HepG2 (cell line): ENCODE measurements around the gene MYO5B. TPM values are rescaled to one million over a fixed set of nuclear protein-coding genes. Genes with fewer than 3 reads are reported as not detected.

ENCODE experiments used
- ATAC-seq: fragments of 200-7000 bp; cut with Tn5 transposase; 3 replicates; pipeline ENCODE4 v1.9.1; 2020; ENCODE audit warnings: mild to moderate bottlenecking, moderate library complexity
- BruUV-seq: library from RNA; stranded (reverse); fragments of 400-500 nt; replicated peaks from 2 replicates; lab custom pipeline; 2021; lab: Mats Ljungman, UMichigan
- CTCF ChIA-PET: fragments of 300-600 bp; formaldehyde crosslinking; extraction: SDS; loops from one replicate; lab custom pipeline; 2021; ENCODE audit warnings: low total read pairs, inconsistent platforms, low intra/inter-chr PET ratio; lab: Yijun Ruan, JAX
- POLR2A ChIA-PET: fragments of 350-600 bp; sonication (Branson Sonifier 250); formaldehyde crosslinking; loops from one replicate; lab custom pipeline; 2020; ENCODE audit warnings: antibody characterized with exemption, inconsistent platforms; lab: Yijun Ruan, JAX
- DNase-seq: peaks from one replicate; pipeline ENCODE4 v3.0.0-alpha.2; 2015; ENCODE audit warnings: low spot score
- FAIRE-seq: peaks from 3 replicates; lab custom pipeline; 2011; peaks lifted over from hg19 to GRCh38; lab: Jason Lieb, UNC
- H2AFZ ChIP-seq: one replicate; pipeline ENCODE4 v1.6.1; 2011; ENCODE audit warnings: low read length, inconsistent platforms
- H3K27ac ChIP-seq: fragments of 300-600 bp; 3 replicates; pipeline ENCODE4 v1.8.0; 2011; ENCODE audit warnings: mixed run types, mild to moderate bottlenecking, mixed read lengths, low read length, inconsistent platforms; ENCODE audit not compliant: insufficient read depth; ENCODE audit errors: extremely low read length
- H3K27me3 ChIP-seq, 2 experiments: fragments of 200-600 bp in 1 of 2; 2 replicates in 1 of 2; 3 replicates in 1 of 2; pipeline versions ENCODE4 v1.6.0 to v1.8.0; 2011; ENCODE audit warnings: low read length in 2 of 2, mild to moderate bottlenecking in 2 of 2, moderate library complexity in 2 of 2, inconsistent platforms in 1 of 2; ENCODE audit not compliant: insufficient read depth in 2 of 2, control insufficient read depth in 1 of 2
- H3K36me3 ChIP-seq, 2 experiments: fragments of 200-600 bp in 1 of 2; replicated peaks in 1 of 2; 2 replicates in 1 of 2; 3 replicates in 1 of 2; pipeline versions ENCODE4 v1.5.1 to v1.8.0; 2011; ENCODE audit warnings: low read length in 2 of 2, inconsistent platforms in 1 of 2; ENCODE audit not compliant: insufficient read depth in 2 of 2, control insufficient read depth in 1 of 2
- H3K4me1 ChIP-seq: 2 replicates; pipeline ENCODE4 v1.5.1; 2012; ENCODE audit warnings: low read length, inconsistent platforms; ENCODE audit not compliant: insufficient read depth
- H3K4me2 ChIP-seq: 2 replicates; pipeline ENCODE4 v1.6.0; 2011; ENCODE audit warnings: low read depth, low read length, inconsistent platforms
- H3K4me3 ChIP-seq, 3 experiments: fragments of 200-600 bp in 1 of 3; sonication (generic), shearing (Covaris generic) in 1 of 3; replicated peaks in 1 of 3; 2 replicates each; pipeline ENCODE4 v1.5.1; 2011 to 2016; ENCODE audit warnings: low read length in 3 of 3, inconsistent platforms in 2 of 3, low read depth in 2 of 3, mild to moderate bottlenecking in 2 of 3, control low read depth in 1 of 3, mixed read lengths in 1 of 3; ENCODE audit not compliant: insufficient read depth in 1 of 3
- H3K79me2 ChIP-seq: one replicate; pipeline ENCODE4 v1.6.1; 2011; ENCODE audit warnings: low read length, inconsistent platforms; ENCODE audit not compliant: insufficient read depth
- H3K9ac ChIP-seq: 2 replicates; pipeline ENCODE4 v1.6.0; 2011; ENCODE audit warnings: mild to moderate bottlenecking, low read depth, low read length, inconsistent platforms; ENCODE audit not compliant: insufficient read depth
- H3K9me3 ChIP-seq: 2 replicates; pipeline ENCODE4 v1.5.1; 2012; ENCODE audit warnings: mild to moderate bottlenecking, low read length
- H4K20me1 ChIP-seq: 2 replicates; pipeline ENCODE4 v1.6.0; 2011; ENCODE audit warnings: inconsistent platforms, mild to moderate bottlenecking, low read length, moderate library complexity; ENCODE audit not compliant: insufficient read depth
- ATF6 ChIP-seq: sonication (generic); formaldehyde crosslinking; conservative IDR thresholded peaks from 2 replicates; pipeline ENCODE4 v1.4.0; 2020; ENCODE audit warnings: missing genetic modification reagents
- MTF2 ChIP-seq: sonication (generic); formaldehyde crosslinking; IDR thresholded peaks from 2 replicates; pipeline ENCODE4 v1.5.0; 2020; ENCODE audit warnings: missing genetic modification reagents, borderline replicate concordance
- SMC3 ChIP-seq: IDR thresholded peaks from 2 replicates; pipeline ENCODE4 v1.6.1; 2011; ENCODE audit warnings: low read length, improper control_type of control experiment
- ZBTB4 ChIP-seq: sonication (generic); formaldehyde crosslinking; IDR thresholded peaks from 2 replicates; pipeline ENCODE4 v1.4.0; 2020; ENCODE audit warnings: missing genetic modification reagents, mild to moderate bottlenecking, borderline replicate concordance
- ZNF546 ChIP-seq: sonication (generic); formaldehyde crosslinking; conservative IDR thresholded peaks from 2 replicates; pipeline ENCODE4 v1.8.1; 2023; ENCODE audit warnings: mild to moderate bottlenecking, missing genetic modification reagents
- WGBS: methylation state at CpG from one replicate; pipeline ENCODE4 v1.1.6; 2017; ENCODE audit warnings: low lambda C conversion rate; 5-methylcytosine and 5-hydroxymethylcytosine counted together
- in situ Hi-C: cut with HindIII; loops from 2 replicates; pipeline ENCODE4 v1.10.0; 2017; ENCODE audit warnings: low pct_unique_long_range_greater_than_20kb; ENCODE audit not compliant: extremely low pct_ligation_motif_present
- intact Hi-C: fragments of 100-400 bp; cut with micrococcal nuclease; formaldehyde crosslinking; loops from one replicate; pipeline ENCODE4 v1.10.0; 2022; ENCODE audit not compliant: unreplicated experiment
- polyA plus RNA-seq, 8 experiments: library from polyadenylated mRNA; depleted of rRNA in 3 of 8; stranded (reverse) in 7 of 8; unstranded in 1 of 8; fragments of >200 nt; fragmentation: Illumina TruSeq in 4 of 8; extraction: Trizol in 4 of 8; gene quantifications; 2 replicates each; pipeline versions ENCODE4 v1.2.1 to v1.2.3, GENCODE V29; 2011 to 2016; ENCODE audit warnings: low read depth in 4 of 8, missing spikeins in 1 of 8, mixed read lengths in 1 of 8; ENCODE audit not compliant: insufficient read depth in 1 of 8
- total RNA-seq, 5 experiments: library from RNA; depleted of rRNA; stranded (reverse); fragments of >200 nt; fragmentation: Illumina TruSeq; extraction: Trizol; gene quantifications; 2 replicates each; pipeline ENCODE4 v1.2.3, GENCODE V29; 2016; ENCODE audit warnings: low read depth in 1 of 5
- TF ChIP-seq, protein P1 (sequence below): IDR thresholded peaks from 2 replicates; pipeline ENCODE4 v1.6.1; 2016; ENCODE audit warnings: low read depth
- TF ChIP-seq, protein P2 (sequence below): sonication (generic); formaldehyde crosslinking; IDR thresholded peaks from 2 replicates; pipeline ENCODE4 v1.8.0; 2022; ENCODE audit warnings: missing genetic modification reagents, mild to moderate bottlenecking, borderline replicate concordance

MYO5B gene
- total and polyA plus RNA-seq, 2 of the 13 experiments (the other 11 are each of a cell fraction or from before 2014, with no cell fraction given), result 13.1 to 24.0 TPM

GRCh38 chr18:49972535-49972934, 222.4 kb downstream of the MYO5B start:
- intact Hi-C loops, result loop anchor here (5.0 kb wide), 1 partner anchor 450 kb away; no protein-coding TSS in a partner anchor
- no peak for TF ChIP-seq MTF2 (CRISPR knock-in tag)
- TF ChIP-seq, protein P1, sequence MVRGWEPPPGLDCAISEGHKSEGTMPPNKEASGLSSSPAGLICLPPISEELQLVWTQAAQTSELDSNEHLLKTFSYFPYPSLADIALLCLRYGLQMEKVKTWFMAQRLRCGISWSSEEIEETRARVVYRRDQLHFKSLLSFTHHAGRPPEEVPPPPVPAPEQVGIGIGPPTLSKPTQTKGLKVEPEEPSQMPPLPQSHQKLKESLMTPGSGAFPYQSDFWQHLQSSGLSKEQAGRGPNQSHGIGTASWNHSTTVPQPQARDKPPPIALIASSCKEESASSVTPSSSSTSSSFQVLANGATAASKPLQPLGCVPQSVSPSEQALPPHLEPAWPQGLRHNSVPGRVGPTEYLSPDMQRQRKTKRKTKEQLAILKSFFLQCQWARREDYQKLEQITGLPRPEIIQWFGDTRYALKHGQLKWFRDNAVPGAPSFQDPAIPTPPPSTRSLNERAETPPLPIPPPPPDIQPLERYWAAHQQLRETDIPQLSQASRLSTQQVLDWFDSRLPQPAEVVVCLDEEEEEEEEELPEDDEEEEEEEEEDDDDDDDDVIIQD (CRISPR knock-in tag), result no peak
- TF ChIP-seq ZBTB4 (CRISPR knock-in tag), result no peak
- TF ChIP-seq ZNF546 (CRISPR knock-in tag), result no peak
- no peak for TF ChIP-seq SMC3
- TF ChIP-seq, protein P2, sequence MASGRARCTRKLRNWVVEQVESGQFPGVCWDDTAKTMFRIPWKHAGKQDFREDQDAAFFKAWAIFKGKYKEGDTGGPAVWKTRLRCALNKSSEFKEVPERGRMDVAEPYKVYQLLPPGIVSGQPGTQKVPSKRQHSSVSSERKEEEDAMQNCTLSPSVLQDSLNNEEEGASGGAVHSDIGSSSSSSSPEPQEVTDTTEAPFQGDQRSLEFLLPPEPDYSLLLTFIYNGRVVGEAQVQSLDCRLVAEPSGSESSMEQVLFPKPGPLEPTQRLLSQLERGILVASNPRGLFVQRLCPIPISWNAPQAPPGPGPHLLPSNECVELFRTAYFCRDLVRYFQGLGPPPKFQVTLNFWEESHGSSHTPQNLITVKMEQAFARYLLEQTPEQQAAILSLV (CRISPR knock-in tag), result no peak
- no peak for TF ChIP-seq ATF6
- TF ChIP-seq, all 625 proteins: peak for 0
- Histone ChIP-seq H3K4me1 (peaks cover 29% of the 10 kb centered on the region), H3K27ac (no peak overlapping the region), H3K4me3 (no peak overlapping the region), H3K9me3 (no peaks in the 10 kb centered on the region), H3K79me2 (no peaks in the 10 kb centered on the region), H3K9ac (no peak overlapping the region), H4K20me1 (no peaks in the 10 kb centered on the region), H3K27me3 (no peaks in the 10 kb centered on the region), H3K36me3 (peaks cover 3 to 18% of the 10 kb centered on the region in 2 experiments; a peak in 4 of 5 replicates), H2AFZ (no peak overlapping the region), H3K4me2 (no peak overlapping the region)
- FAIRE-seq, result no peak
- BruUV-seq, result no TSS peak
- ChIA-PET POLR2A (no interaction called here), CTCF (no interaction called here)
- 84% methylated on average over 3 of the region's 3 CpGs for WGBS
- ATAC-seq, result no peak
- no peak for DNase-seq
- in situ Hi-C loops, result no loop called here
